Lower leg skin (tissue), 3 donors: ENCODE results near the gene MSS51.

Source experiments
- CTCF ChIP-seq, 3 donors: fragments of 450-650 bp; IDR thresholded peaks; one replicate each; pipeline ENCODE4 v1.5.1; 2016; ENCODE audit warnings: antibody characterized with exemption in 3 of 3, mild to moderate bottlenecking in 3 of 3, moderate library complexity in 2 of 3
- POLR2A ChIP-seq, 2 donors: fragments of 450-650 bp; IDR thresholded peaks; one replicate each; pipeline ENCODE4 v1.6.1; 2016 to 2017; ENCODE audit warnings: antibody characterized with exemption in 2 of 2, mild to moderate bottlenecking in 1 of 2, moderate library complexity in 1 of 2

GRCh38 chr10:73478636-73479035 is 45.3 kb upstream of the MSS51 start:
- TF ChIP-seq CTCF (IDR thresholded peaks at IDR 0.05) (no peak), POLR2A (IDR thresholded peaks at IDR 0.05) (no peak)
